MM.1S (cell line): ENCODE data around the gene GAA.
A peak's percentile ranks its signal among the peaks of the same experiment; 100 is the strongest.

ENCODE experiments used
- DNase-seq: peaks from one replicate; pipeline ENCODE4 v3.0.0-alpha.2; 2015
- H2AFZ ChIP-seq: fragments of 300-600 bp; sonication (generic); 2 replicates; pipeline ENCODE4 v1.6.0; 2016; ENCODE audit warnings: antibody characterized with exemption, low read length
- H3F3A ChIP-seq: fragments of 300-600 bp; sonication (generic); 2 replicates; pipeline ENCODE4 v1.6.1; 2016; ENCODE audit warnings: mild to moderate bottlenecking, antibody characterized with exemption, low read length, moderate library complexity, mixed read lengths; ENCODE audit not compliant: insufficient read depth
- H3K27ac ChIP-seq: fragments of 300-600 bp; sonication (generic); 2 replicates; pipeline ENCODE4 v1.5.1; 2016; ENCODE audit warnings: mild to moderate bottlenecking, low read length
- H3K27me3 ChIP-seq: fragments of 300-600 bp; sonication (generic); replicated peaks from 2 replicates; pipeline ENCODE4 v1.6.0; 2016; ENCODE audit warnings: low read length; ENCODE audit not compliant: insufficient read depth
- H3K36me3 ChIP-seq: fragments of 300-600 bp; sonication (generic); replicated peaks from 2 replicates; pipeline ENCODE4 v1.6.1; 2016; ENCODE audit warnings: mild to moderate bottlenecking, low read length, mixed read lengths; ENCODE audit not compliant: insufficient read depth
- H3K4me1 ChIP-seq: fragments of 300-600 bp; sonication (generic); 2 replicates; pipeline ENCODE4 v1.6.1; 2016; ENCODE audit warnings: low read length, mixed read lengths
- H3K4me2 ChIP-seq: fragments of 300-600 bp; sonication (generic); 2 replicates; pipeline ENCODE4 v1.6.0; 2016; ENCODE audit warnings: low read depth, low read length
- H3K4me3 ChIP-seq: fragments of 300-600 bp; sonication (generic); 2 replicates; pipeline ENCODE4 v1.5.1; 2016; ENCODE audit warnings: low read length, mixed read lengths
- H3K79me2 ChIP-seq: fragments of 300-600 bp; sonication (generic); 2 replicates; pipeline ENCODE4 v1.6.1; 2016; ENCODE audit warnings: mixed run types, low read length, mixed read lengths
- H3K9ac ChIP-seq: fragments of 300-600 bp; sonication (generic); 2 replicates; pipeline ENCODE4 v1.6.1; 2016; ENCODE audit warnings: low read length, mixed read lengths
- H3K9me2 ChIP-seq: fragments of 300-600 bp; sonication (generic); replicated peaks from 2 replicates; pipeline ENCODE4 v1.6.1; 2016; ENCODE audit warnings: mild to moderate bottlenecking, low read length, mixed read lengths; ENCODE audit not compliant: insufficient read depth
- H3K9me3 ChIP-seq: fragments of 300-600 bp; sonication (generic); replicated peaks from 2 replicates; pipeline ENCODE4 v1.6.1; 2016; ENCODE audit warnings: mild to moderate bottlenecking, low read length, mixed read lengths; ENCODE audit not compliant: insufficient read depth
- H4K20me1 ChIP-seq: fragments of 300-600 bp; sonication (generic); 2 replicates; pipeline ENCODE4 v1.6.1; 2016; ENCODE audit warnings: mild to moderate bottlenecking, low read length, moderate library complexity, mixed read lengths; ENCODE audit not compliant: insufficient read depth
- EZH2 ChIP-seq: fragments of 300-600 bp; sonication (generic); optimal IDR thresholded peaks from 2 replicates; pipeline ENCODE3; 2017; ENCODE audit warnings: low read depth, mild to moderate bottlenecking, antibody characterized with exemption, low read length, mixed read lengths
- EZH2phosphoT487 ChIP-seq: fragments of 300-600 bp; sonication (generic); IDR thresholded peaks from 2 replicates; pipeline ENCODE4 v1.6.1; 2018; ENCODE audit warnings: antibody characterized with exemption, low read length
- TF ChIP-seq, protein P1 (sequence below): fragments of 300-600 bp; sonication (generic); IDR thresholded peaks from 2 replicates; pipeline ENCODE4 v1.5.1; 2016; ENCODE audit warnings: antibody characterized with exemption, low read length, mixed read lengths

Gene GAA

DNA sequence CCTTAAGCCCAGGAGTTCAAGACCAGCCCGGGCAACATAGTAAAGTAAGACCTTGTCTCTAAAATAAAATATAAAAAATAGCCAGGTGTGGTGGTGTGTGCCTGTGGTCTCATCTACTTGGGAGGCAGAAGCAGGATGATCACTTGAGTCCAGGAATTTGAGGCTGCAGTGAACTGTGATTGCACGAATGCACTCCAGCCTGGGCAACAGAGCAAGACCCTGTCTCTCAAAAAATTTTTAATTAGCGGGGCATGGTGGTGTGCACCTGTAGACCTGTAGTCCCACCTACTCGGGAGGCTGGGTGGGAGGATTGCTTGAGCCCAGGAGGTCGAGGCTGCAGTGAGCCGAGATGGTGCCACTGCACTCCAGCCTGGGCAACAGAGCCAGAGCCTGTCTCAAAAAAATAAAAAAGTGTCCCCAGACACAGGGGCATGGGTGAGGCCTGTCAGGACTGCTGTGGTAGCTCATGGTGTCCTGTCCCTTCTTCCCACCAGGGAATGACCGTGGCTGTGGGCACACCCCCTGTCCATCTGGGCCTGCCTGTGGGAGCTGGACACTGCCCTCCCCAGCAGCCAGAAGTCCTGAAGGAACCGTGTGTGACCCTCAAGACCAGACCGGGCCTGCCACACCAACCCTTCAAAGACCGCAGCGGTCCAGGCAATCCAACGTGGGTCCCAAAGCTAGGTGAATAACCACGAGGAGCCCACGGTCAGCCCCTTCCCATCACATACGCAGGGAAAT, 30.8 kb upstream of the GAA start:
- peak overlapping the region; percentile 31; the same call in 1 of the 2 replicates for H3K4me2 ChIP-seq
- no peak overlapping the region for H3K27ac ChIP-seq
- H3K4me1 ChIP-seq: 0 out of 2 replicates have a peak, but pooled peaks cover 7% of the 10 kb centered on the region

DNA sequence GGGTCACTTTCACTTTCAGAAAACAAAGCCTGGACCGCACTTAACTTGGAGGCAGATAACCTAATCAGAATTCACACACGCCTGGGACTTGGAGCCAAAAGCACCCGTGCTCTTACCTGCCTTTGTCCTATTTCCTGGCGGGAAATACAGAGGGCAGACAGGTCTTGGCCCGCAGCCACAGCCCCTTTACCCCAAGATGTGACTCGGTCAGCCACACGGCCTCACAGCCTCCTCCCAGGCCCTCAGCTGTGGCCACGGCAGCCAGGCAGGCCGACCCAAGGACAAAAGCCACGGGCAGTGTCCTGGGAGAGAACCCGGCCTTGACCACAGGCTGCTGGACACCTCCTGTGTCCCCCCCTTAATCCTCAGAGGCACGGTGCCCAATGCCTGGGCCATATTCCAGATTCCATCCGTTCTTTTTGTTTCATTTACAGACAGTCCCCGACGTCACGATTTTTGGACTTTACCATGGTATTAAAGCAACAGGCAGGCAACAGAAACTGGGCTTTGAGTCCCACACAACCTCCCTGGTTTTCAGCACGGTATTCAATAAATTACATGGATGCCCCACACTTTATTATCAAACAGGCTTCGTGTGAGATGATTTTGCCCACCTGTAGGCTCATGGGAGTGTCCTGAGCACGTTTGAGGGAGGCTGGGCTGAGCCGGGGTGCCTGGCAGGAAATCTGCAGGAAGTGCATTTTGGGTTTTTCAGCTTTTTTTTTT, 30.1 kb upstream of the GAA start:
- H3K27ac ChIP-seq: no peak overlapping the region
- H3K36me3 ChIP-seq: no peaks in the 10 kb centered on the region
- peak overlapping the region; percentile 31; the same call in 1 of the 2 replicates for H3K4me2 ChIP-seq
- peaks cover 98% of the 10 kb centered on the region for H3K27me3 ChIP-seq
- no peaks in the 10 kb centered on the region for H3K79me2 ChIP-seq
- TF ChIP-seq, protein P1, sequence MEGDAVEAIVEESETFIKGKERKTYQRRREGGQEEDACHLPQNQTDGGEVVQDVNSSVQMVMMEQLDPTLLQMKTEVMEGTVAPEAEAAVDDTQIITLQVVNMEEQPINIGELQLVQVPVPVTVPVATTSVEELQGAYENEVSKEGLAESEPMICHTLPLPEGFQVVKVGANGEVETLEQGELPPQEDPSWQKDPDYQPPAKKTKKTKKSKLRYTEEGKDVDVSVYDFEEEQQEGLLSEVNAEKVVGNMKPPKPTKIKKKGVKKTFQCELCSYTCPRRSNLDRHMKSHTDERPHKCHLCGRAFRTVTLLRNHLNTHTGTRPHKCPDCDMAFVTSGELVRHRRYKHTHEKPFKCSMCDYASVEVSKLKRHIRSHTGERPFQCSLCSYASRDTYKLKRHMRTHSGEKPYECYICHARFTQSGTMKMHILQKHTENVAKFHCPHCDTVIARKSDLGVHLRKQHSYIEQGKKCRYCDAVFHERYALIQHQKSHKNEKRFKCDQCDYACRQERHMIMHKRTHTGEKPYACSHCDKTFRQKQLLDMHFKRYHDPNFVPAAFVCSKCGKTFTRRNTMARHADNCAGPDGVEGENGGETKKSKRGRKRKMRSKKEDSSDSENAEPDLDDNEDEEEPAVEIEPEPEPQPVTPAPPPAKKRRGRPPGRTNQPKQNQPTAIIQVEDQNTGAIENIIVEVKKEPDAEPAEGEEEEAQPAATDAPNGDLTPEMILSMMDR: no peak
- TF ChIP-seq EZH2phosphoT487 (no peak), EZH2 (no peak)
- no peaks in the 10 kb centered on the region for H3F3A ChIP-seq
- no peak overlapping the region for H2AFZ ChIP-seq
- H3K9me3 ChIP-seq: no peaks in the 10 kb centered on the region
- H3K4me1 ChIP-seq: 0 out of 2 replicates have a peak, but pooled peaks cover 7% of the 10 kb centered on the region
- H3K9ac ChIP-seq: no peak overlapping the region
- no peak for DNase-seq
- no peaks in the 10 kb centered on the region for H4K20me1 ChIP-seq
- H3K9me2 ChIP-seq: no peaks in the 10 kb centered on the region
- H3K4me3 ChIP-seq: no peak overlapping the region

More for the DNA sequence above, 30.8 kb upstream of the GAA start:
- H3K27me3 ChIP-seq: peaks cover 98% of the 10 kb centered on the region
- H3K36me3 ChIP-seq: no peaks in the 10 kb centered on the region
- TF ChIP-seq, protein P1: no peak
- TF ChIP-seq EZH2 (no peak), EZH2phosphoT487 (no peak)
- H3K9ac ChIP-seq: no peak overlapping the region
- no peaks in the 10 kb centered on the region for H4K20me1 ChIP-seq
- no peaks in the 10 kb centered on the region for H3F3A ChIP-seq
- no peaks in the 10 kb centered on the region for H3K79me2 ChIP-seq
- H3K9me3 ChIP-seq: no peaks in the 10 kb centered on the region
- no peak overlapping the region for H2AFZ ChIP-seq
- no peaks in the 10 kb centered on the region for H3K9me2 ChIP-seq
- no peak overlapping the region for H3K4me3 ChIP-seq
- DNase-seq: no peak

DNA sequence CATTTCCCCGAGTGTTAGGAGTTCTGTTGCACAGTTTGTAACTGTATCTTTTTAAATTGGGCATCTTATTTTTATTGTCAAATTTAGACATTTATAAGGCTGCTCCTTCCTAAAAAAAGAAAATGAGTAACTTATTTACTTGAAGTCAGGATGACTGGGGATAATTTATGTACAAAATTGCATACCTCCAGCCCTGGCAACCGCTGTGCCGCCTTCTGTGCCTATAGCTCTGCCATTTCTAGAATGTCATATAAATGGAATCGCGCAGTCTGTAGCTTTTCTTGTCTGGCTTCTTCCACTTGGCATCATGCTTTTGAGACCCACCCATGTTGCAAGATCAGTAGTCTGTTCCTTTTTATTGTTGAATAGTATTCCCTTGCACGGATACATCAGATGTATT, 29.0 kb upstream of the GAA start:
- H2AFZ ChIP-seq: no peak overlapping the region
- H3K4me2 ChIP-seq: no peak overlapping the region
- H4K20me1 ChIP-seq: no peaks in the 10 kb centered on the region
- H3K9me2 ChIP-seq: no peaks in the 10 kb centered on the region
- 0 out of 2 replicates have a peak, but pooled peaks cover 7% of the 10 kb centered on the region for H3K4me1 ChIP-seq
- no peak for DNase-seq
- no peak overlapping the region for H3K4me3 ChIP-seq
- H3F3A ChIP-seq: no peaks in the 10 kb centered on the region
- H3K27ac ChIP-seq: no peak overlapping the region
- TF ChIP-seq EZH2: no peak
- TF ChIP-seq EZH2phosphoT487: no peak
- TF ChIP-seq, protein P1: no peak
- H3K27me3 ChIP-seq: peaks cover 98% of the 10 kb centered on the region
- no peaks in the 10 kb centered on the region for H3K9me3 ChIP-seq
- H3K36me3 ChIP-seq: no peaks in the 10 kb centered on the region
- H3K79me2 ChIP-seq: no peaks in the 10 kb centered on the region
- H3K9ac ChIP-seq: no peak overlapping the region
